ENCODE data around the gene KRT3. TPM values are rescaled to one million over a fixed set of nuclear protein-coding genes. Genes with fewer than 3 reads are reported as not detected.

KRT3 gene
- total and polyA plus RNA-seq, 4 donors: not detected

DNA sequence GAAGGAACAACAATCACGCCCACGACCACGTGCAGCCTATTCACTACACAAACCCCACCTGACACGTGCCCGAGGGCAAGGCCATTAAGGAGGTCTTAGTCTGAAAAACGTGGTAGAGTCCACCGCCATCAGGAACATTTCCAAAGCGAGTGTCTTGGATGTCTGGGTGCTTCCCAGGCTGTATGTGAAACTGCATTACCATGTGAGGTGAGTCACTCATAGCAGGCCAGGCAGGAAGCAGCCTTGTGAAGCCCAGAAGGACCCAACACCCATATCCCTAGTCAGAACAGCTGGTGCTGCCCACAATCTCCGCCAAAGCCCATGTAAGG lies 41.5 kb upstream of the KRT3 start:
- TF ChIP-seq HNF4G (IDR thresholded peaks at IDR 0.05): no peak
- TF ChIP-seq, protein P1, sequence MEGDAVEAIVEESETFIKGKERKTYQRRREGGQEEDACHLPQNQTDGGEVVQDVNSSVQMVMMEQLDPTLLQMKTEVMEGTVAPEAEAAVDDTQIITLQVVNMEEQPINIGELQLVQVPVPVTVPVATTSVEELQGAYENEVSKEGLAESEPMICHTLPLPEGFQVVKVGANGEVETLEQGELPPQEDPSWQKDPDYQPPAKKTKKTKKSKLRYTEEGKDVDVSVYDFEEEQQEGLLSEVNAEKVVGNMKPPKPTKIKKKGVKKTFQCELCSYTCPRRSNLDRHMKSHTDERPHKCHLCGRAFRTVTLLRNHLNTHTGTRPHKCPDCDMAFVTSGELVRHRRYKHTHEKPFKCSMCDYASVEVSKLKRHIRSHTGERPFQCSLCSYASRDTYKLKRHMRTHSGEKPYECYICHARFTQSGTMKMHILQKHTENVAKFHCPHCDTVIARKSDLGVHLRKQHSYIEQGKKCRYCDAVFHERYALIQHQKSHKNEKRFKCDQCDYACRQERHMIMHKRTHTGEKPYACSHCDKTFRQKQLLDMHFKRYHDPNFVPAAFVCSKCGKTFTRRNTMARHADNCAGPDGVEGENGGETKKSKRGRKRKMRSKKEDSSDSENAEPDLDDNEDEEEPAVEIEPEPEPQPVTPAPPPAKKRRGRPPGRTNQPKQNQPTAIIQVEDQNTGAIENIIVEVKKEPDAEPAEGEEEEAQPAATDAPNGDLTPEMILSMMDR (IDR thresholded peaks at IDR 0.05; ENCODE audit: low read depth, low read length, missing input control): no peak
- no peak for TF ChIP-seq FOXA1 (IDR thresholded peaks at IDR 0.05)
- TF ChIP-seq, protein P2, sequence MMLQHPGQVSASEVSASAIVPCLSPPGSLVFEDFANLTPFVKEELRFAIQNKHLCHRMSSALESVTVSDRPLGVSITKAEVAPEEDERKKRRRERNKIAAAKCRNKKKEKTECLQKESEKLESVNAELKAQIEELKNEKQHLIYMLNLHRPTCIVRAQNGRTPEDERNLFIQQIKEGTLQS (IDR thresholded peaks at IDR 0.05): no peak
- no peak for TF ChIP-seq SP1 (IDR thresholded peaks at IDR 0.05)
- TF ChIP-seq, protein P3, sequence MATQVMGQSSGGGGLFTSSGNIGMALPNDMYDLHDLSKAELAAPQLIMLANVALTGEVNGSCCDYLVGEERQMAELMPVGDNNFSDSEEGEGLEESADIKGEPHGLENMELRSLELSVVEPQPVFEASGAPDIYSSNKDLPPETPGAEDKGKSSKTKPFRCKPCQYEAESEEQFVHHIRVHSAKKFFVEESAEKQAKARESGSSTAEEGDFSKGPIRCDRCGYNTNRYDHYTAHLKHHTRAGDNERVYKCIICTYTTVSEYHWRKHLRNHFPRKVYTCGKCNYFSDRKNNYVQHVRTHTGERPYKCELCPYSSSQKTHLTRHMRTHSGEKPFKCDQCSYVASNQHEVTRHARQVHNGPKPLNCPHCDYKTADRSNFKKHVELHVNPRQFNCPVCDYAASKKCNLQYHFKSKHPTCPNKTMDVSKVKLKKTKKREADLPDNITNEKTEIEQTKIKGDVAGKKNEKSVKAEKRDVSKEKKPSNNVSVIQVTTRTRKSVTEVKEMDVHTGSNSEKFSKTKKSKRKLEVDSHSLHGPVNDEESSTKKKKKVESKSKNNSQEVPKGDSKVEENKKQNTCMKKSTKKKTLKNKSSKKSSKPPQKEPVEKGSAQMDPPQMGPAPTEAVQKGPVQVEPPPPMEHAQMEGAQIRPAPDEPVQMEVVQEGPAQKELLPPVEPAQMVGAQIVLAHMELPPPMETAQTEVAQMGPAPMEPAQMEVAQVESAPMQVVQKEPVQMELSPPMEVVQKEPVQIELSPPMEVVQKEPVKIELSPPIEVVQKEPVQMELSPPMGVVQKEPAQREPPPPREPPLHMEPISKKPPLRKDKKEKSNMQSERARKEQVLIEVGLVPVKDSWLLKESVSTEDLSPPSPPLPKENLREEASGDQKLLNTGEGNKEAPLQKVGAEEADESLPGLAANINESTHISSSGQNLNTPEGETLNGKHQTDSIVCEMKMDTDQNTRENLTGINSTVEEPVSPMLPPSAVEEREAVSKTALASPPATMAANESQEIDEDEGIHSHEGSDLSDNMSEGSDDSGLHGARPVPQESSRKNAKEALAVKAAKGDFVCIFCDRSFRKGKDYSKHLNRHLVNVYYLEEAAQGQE (IDR thresholded peaks at IDR 0.05): no peak
- TF ChIP-seq NR2F2 (IDR thresholded peaks at IDR 0.05): no peak
- TF ChIP-seq YY1 (IDR thresholded peaks at IDR 0.05): no peak
- TF ChIP-seq JUND (IDR thresholded peaks at IDR 0.05): no peak
- TF ChIP-seq TAF1 (conservative IDR thresholded peaks at IDR 0.05): no peak
- TF ChIP-seq GABPA (IDR thresholded peaks at IDR 0.05 in 1 of 2, conservative IDR thresholded peaks at IDR 0.05 in 1 of 2): no peak
- no peak for TF ChIP-seq RXRA (IDR thresholded peaks at IDR 0.05)
- TF ChIP-seq FOXA2 (IDR thresholded peaks at IDR 0.05): no peak
- no peak for TF ChIP-seq HNF4A (conservative IDR thresholded peaks at IDR 0.05)
- TF ChIP-seq, protein P4, sequence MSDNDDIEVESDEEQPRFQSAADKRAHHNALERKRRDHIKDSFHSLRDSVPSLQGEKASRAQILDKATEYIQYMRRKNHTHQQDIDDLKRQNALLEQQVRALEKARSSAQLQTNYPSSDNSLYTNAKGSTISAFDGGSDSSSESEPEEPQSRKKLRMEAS (IDR thresholded peaks at IDR 0.05): no peak
- no peak for TF ChIP-seq RAD21 (IDR thresholded peaks at IDR 0.05)
- no peaks in the 10 kb centered on the region for H3K36me3 ChIP-seq (ENCODE audit: control insufficient read depth in 4 of 4, insufficient read depth in 3 of 4, low read depth in 1 of 4, low read length in 3 of 4)
- H3K9ac ChIP-seq (ENCODE audit: low read depth in 1 of 2, low read length in 2 of 2): no peak overlapping the region
- 76% methylated on average over 9 of the region's 9 CpGs for WGBS
- no peak overlapping the region for H3K27ac ChIP-seq (ENCODE audit: low read depth in 1 of 2, low read length in 2 of 2)
- H3K4me1 ChIP-seq (ENCODE audit: control insufficient read depth in 4 of 4, insufficient read depth in 4 of 4, low read length in 3 of 4): no peaks in the 10 kb centered on the region
- no peak for DNase-seq (ENCODE audit: low spot score)
- H3K27me3 ChIP-seq (ENCODE audit: control insufficient read depth in 4 of 4, insufficient read depth in 4 of 4, low read length in 3 of 4): peaks cover 0 to 3% (median 0%) of the 10 kb centered on the region in 4 donors
- H3K4me3 ChIP-seq (ENCODE audit: low read depth in 1 of 3, low read length in 3 of 3): no peak overlapping the region
- H3K9me3 ChIP-seq (ENCODE audit: control insufficient read depth in 4 of 4, low read length in 3 of 4): no peaks in the 10 kb centered on the region

DNA sequence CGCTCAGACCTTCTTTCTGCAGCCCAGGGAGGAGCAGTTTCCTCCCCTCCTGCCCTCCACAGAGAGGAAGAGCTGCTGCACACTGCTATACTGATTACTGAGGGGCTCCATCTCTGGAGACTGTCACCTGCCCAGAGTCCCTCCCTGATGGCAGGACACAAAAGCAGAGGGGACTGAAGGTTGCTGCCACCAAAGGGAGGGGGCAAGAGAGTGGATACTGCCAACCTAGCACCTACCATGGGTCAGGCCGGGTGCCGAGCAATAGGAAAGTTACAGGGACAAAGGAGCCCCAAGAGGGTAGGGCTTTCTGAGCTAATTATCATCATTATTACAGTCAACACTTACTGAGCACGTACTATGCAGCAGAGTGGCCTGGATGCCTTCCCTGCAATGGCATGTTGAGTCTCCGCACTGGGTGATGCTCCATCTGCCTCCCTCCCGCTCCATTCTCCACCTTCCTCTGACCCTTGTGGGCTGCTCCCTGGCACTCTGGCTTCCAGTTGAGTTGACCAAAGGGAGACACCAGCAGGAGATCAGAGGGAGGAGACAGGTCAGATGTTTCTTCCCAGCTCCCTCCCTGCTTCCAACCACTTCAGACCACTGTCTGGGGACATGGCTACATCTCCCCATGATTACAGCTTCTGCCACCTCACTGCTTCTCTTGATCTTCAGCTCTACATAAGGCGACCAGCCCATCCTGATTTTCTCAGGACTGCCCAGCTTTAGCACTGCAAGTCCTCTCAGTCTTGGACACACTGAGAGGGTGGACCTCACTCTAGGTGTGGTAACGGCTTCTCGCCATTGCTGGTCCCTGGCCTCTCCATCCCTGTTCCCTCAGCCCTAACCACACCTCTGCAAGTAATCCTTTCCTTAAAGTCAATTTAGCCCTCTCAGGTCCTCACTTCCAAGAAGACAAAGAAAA lies 40.8 kb upstream of the KRT3 start:
- Histone ChIP-seq H3K36me3 (ENCODE audit: control insufficient read depth in 4 of 4, insufficient read depth in 3 of 4, low read depth in 1 of 4, low read length in 3 of 4) (no peaks in the 10 kb centered on the region), H3K27me3 (ENCODE audit: control insufficient read depth in 4 of 4, insufficient read depth in 4 of 4, low read length in 3 of 4) (peaks cover 0 to 3% (median 0%) of the 10 kb centered on the region in 4 donors), H3K4me1 (ENCODE audit: control insufficient read depth in 4 of 4, insufficient read depth in 4 of 4, low read length in 3 of 4) (no peaks in the 10 kb centered on the region), H3K27ac (ENCODE audit: low read depth in 1 of 2, low read length in 2 of 2) (no peak overlapping the region), H3K9me3 (ENCODE audit: control insufficient read depth in 4 of 4, low read length in 3 of 4) (no peaks in the 10 kb centered on the region), H3K9ac (ENCODE audit: low read depth in 1 of 2, low read length in 2 of 2) (no peak overlapping the region), H3K4me3 (ENCODE audit: low read depth in 1 of 3, low read length in 3 of 3) (no peak overlapping the region)
- WGBS: 86% methylated on average over 9 of the region's 9 CpGs
- TF ChIP-seq HNF4G (IDR thresholded peaks at IDR 0.05): no peak
- TF ChIP-seq, protein P2 (IDR thresholded peaks at IDR 0.05): no peak
- no peak for TF ChIP-seq SP1 (IDR thresholded peaks at IDR 0.05)
- TF ChIP-seq GABPA (IDR thresholded peaks at IDR 0.05 in 1 of 2, conservative IDR thresholded peaks at IDR 0.05 in 1 of 2): no peak
- no peak for TF ChIP-seq FOXA1 (IDR thresholded peaks at IDR 0.05)
- no peak for DNase-seq (ENCODE audit: low spot score)

Measured in liver (tissue), 9 donors.